GM12874 (cell line): ENCODE data around the gene BICDL2.

Experiments used
- TF ChIP-seq, protein P1 (sequence below): IDR thresholded peaks from 2 replicates; pipeline ENCODE4 v1.5.1; 2011; ENCODE audit warnings: low read depth, mild to moderate bottlenecking, control low read depth, low read length, moderate library complexity; ENCODE audit not compliant: insufficient read depth

BICDL2 gene

DNA sequence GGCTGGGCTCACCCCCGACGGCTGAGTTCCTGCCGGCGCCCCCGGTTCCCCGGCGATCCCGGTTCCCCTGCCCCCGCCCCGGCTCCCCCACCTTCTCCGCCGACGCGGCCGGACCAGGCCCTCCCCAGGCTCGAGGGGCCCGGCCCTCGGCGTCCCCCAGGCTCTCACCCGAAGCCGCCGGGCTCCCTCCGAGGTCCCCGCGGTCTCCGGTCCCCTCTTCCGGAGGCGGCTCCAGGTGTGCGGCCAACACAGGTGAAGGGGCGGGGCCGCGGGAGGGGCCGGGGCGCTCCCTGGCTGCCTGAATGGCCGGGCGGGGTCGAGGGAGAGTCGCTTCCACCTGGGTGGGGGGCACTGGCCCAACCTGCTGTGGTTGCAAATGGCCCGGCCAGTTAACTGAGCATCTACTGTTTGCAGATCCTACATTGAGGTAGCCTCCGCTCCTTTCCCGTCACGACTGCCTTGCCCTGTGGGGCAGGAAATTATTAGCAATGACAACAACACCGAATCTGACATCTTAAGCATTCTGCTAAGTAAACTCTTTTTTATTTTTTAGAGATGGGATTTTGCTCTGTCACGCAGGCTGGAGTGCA is at the start of gene BICDL2:
Gene BICDL2, minus strand, starts transcription at position 219 of the 590 bp plus-strand sequence. CDS start 1,448 bp downstream, outside the sequence.
- TF ChIP-seq, protein P1, sequence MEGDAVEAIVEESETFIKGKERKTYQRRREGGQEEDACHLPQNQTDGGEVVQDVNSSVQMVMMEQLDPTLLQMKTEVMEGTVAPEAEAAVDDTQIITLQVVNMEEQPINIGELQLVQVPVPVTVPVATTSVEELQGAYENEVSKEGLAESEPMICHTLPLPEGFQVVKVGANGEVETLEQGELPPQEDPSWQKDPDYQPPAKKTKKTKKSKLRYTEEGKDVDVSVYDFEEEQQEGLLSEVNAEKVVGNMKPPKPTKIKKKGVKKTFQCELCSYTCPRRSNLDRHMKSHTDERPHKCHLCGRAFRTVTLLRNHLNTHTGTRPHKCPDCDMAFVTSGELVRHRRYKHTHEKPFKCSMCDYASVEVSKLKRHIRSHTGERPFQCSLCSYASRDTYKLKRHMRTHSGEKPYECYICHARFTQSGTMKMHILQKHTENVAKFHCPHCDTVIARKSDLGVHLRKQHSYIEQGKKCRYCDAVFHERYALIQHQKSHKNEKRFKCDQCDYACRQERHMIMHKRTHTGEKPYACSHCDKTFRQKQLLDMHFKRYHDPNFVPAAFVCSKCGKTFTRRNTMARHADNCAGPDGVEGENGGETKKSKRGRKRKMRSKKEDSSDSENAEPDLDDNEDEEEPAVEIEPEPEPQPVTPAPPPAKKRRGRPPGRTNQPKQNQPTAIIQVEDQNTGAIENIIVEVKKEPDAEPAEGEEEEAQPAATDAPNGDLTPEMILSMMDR = no peak

GRCh38 chr16:3085868-3086595 is 49.3 kb upstream of the BICDL2 start:
- TF ChIP-seq, protein P1 = no peak

DNA sequence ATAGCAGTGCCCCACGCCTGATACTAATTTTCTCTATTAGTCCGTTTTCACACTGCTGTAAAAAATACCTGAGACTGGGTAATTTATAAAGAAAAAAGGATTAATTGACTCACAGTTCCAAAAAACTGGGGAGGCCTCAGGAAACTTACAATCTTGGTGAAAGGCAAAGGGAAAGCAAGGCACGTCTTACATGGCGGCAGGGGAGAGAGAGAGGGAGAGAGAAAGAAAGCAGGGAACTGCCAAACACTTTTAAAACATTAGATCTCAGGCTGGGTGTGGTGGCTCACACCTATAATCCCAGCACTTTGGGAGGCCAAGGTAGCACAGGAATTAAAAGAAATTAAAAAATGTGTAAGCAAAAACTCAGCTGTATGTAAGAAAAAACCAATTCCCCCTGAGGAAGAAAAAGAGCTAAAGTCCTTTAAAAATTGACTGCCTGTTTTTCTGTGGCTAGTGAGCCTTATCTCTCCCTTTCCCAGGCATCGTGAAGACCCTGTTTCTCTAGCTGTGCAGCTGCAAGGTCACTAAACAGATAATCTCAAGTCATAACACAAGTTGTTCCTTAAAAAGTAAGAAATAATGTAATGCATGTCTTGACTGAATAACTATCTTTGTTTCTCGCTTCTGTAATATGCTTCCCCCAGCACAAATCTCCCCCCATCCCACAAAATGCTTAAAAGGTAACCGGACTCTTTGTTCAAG is 48.4 kb upstream of the BICDL2 start:
- TF ChIP-seq, protein P1 = no peak

DNA sequence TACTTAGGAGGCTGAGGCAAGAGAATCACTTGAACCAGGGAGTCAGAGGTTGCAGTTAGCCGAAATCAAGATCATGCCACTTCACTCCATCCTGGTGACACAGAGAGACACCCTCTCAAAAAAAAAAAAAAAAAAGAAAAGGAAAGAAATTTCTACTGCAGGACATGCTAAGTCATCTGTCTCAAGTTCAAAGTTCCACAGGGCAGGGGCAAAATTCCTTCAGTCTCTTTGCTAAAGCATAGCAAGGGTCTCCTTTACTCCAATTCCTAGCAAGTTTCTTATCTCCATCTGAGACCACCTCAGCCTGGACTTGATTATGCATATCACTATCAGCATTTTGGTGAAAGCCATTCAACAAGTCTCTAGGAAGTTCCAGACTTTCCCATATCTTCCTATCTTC is 47.7 kb upstream of the BICDL2 start:
- TF ChIP-seq, protein P1 = no peak

GRCh38 chr16:3080024-3080423 is 43.3 kb upstream of the BICDL2 start:
- TF ChIP-seq, protein P1 = no peak

DNA sequence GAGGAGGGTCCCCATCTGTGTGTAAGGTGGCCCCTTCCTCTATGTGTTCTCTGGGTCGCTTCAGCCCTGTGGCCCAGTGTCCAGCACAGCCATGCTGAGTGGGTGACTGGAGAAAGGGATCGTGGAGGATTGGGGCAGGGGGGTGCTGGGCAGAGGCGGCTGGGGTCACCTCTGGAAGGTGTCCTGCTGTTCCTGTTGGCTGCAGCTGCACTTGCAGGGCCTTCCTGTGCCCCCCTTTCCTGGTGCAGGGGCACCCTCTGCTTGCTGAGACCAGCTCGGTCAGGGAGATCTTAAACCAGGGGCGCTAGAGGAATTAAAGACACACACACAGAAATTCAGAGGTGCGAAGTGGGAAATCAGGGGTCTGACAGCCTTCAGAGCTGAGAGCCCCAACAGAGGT is 39.8 kb upstream of the BICDL2 start:
- TF ChIP-seq, protein P1 = no peak

- TF ChIP-seq, protein P1 = no peak
Measured at GRCh38 chr16:3075523-3075915, 38.8 kb upstream of the BICDL2 start.
